SKM-1 (cell line): ENCODE results near the gene TOM1.

Source experiments
- DNase-seq: peaks from one replicate; lab custom pipeline; 2025; ENCODE audit not compliant: unreplicated experiment; lab: John Stamatoyannopoulos, UW

Gene TOM1

DNA sequence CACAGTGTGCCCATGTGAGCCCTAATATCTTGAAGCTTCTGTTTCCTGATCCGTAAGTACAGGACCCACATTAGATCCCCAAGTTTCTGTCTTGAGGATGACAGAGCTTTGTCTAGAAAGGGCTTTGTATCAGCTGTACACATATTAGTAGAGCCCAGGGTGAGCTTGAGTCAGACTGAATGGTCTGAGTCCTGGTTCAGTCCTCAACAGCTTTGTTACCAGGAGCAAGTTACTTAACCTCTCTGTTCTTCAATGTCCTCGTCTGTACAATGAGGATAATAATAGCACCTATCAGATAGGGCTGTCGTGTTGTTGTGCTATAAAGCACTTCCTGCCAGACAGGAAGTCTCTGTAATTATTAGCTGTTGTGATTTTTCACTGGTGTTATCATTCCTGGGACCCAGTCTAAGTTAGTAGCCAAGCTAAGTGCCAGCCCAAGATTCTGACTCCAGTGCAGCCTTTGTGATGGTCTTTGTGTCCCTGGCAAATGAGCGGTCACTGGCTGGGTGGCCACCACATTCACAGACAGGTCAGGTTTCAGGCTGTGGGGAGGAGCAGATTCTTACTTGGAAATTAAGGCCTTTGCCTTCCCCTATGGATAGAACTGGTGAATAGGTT, 6.8 kb downstream of the TOM1 start:
- DNase-seq: no peak

DNA sequence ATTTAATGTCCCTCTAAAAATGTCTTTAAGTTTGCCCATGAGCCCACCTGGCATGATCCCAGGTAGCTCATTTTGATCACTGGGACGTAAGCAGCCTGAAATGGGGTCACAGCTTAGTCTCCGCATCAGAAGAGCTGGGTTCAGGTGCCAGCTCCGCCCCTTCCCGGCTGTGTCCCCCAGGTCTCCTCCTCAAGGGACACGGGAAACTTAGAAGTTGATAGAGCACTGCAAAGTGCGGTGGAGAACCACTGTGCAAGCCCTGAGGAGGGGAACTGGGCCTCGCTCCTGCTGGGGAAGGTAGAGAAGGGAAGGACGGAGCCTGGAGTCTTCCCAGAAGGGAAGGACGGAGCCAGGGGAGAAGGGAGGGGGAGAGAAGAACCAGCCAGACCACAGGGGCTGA, 7.7 kb downstream of the TOM1 start:
- no peak for DNase-seq

DNA sequence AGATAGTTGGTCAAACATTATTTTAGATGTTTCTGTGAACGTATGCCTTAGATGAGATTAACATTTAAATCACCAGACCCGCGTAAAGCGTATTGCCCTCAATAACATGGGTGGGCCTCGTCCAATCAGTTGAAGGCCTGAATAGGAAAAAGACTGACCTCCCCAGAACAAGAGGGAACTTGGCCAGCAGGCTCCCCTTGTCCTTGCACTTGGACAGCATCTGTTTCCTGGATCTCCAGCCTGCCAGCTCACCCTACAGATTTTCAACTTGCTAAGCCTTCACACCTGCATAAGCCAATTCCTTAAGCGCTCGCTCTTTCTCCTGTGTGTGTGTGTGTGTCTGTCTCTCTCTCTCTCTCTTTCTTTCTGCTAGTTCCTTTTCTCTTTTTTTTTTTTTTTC, 8.2 kb downstream of the TOM1 start:
- DNase-seq: no peak

DNA sequence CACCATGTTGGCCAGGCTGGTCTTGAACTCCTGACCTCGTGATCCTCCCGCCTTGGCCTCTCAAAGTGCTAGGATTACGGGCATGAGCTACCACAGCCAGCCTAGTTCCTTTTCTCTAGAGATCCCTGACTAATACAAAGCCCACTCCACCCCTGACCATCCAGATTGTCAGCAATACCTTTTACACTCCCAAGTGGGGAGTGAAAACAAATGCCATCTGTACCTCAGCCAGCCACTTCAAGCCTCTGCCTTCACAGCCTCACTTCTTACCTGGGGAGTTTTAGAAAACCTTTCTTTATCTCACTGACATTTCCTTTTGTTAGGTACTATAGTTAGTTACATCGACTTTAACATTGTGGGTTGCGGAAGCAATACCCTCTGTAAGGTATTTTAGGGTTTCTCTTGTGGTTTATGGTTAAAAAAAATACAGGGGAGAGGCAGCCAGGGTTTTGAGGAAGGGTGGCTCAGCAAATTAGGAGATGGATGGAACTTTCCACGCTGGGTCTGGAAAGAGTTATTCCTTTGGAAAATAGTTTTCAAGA, 8.9 kb downstream of the TOM1 start:
- peak; percentile 37 for DNase-seq

DNA sequence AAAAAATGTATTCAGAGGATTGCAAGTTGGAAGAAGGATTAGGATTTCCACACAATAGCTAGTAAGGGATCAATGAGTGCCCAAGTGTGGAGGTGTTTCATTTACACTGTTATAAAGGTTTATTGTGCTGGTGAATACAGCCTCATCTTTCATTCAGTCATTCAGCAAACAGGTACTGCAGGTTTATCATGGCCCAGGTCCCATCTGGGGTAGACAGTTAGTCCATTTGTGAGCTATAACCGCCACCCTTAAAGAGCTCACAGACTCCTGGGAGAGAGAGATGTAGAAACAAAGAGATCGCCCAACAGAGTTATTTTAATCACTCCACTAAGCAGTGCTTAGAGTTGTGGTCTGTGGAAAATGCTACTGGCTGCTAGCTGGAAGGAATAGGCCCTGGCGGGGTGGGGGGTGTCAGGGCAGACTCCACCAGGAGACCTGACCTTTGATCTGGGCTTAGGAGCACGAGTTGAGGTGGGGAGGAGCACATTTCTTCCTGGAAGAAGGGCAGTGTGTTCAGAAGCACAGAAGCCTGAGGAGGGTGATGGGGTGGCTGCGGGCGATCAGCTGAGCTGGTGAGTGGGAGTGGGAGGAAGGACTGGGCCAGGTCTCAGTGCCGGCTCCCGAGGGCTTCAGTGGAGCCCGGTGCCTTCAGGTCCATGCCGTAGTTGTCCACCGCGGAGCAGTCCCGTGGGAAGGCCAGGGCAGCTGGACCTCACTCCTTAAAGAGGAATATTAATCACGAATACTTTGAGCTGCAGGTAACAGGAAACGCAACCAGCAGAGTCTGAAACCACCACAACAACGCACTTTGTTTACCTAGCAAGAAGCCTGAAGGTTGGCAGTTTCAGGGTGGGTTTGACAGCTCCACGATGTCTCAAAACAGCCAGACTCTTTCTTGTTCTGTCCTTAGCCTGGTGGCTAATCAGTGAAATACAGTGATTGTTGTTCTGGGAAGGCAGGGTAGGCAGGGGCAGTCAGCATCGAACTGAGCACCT, 11.2 kb downstream of the TOM1 start:
- no peak for DNase-seq

DNA sequence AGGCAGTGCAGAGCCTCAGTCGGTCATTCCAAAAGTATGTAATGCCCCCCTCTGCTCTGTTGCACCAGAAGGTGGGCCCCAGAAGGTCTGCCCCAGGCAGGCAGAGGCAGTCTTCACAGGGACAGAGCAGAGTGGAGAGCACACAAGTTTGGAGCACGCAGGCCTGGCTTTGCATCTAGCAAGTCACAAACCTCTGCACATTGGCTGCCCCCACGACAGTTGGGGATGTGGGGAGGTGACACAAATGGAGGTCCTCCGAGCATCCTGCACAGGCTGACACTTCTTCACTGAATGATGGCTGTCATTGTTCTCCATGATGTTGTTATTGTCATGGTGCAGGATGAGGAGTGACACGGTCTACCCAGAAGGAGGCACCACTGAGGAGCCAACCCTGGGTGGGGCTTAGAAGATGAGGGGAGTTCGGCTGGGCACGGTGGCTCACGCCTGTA, 11.9 kb downstream of the TOM1 start:
- DNase-seq: no peak

DNA sequence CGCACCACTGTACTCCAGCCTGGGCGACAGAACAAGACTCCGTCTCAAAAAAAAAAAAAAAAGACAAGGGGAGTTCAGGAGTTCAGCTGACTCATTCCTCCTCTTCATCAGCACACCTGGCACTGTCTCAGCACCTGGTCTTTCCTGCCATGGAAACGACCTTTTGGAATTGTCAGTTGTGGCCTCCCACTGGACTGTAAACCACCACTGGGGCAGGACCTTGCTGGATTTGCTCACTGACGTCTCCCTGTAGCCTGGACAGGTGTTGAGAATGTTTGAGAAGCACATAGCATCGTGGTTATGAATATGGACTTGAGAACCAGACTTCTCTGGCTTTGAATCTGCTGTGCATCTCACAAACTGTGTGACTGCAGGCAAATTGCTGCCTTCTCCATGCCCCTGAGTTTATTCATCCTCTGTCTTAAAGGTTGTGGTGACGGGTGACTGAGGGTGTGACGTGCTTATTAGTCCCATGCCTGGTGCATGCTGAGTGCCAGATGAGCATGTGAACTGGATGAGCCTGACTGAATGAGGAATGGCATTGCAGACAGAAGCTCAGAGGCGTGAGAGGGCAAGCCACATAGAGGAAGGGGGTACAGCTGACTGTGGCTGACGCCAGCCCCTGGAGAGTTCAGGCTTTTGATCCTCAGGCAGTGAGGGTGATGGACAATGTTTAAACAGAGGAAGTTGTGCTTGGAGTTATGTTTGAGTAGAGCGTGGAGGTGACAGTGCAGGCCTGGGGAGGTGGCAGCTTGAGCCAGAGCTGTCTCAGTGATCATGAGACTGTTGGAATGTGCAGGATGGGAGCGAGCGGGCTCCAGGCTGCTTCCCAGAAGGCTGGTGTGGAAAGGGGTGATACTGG, 12.7 kb downstream of the TOM1 start:
- no peak for DNase-seq

DNA sequence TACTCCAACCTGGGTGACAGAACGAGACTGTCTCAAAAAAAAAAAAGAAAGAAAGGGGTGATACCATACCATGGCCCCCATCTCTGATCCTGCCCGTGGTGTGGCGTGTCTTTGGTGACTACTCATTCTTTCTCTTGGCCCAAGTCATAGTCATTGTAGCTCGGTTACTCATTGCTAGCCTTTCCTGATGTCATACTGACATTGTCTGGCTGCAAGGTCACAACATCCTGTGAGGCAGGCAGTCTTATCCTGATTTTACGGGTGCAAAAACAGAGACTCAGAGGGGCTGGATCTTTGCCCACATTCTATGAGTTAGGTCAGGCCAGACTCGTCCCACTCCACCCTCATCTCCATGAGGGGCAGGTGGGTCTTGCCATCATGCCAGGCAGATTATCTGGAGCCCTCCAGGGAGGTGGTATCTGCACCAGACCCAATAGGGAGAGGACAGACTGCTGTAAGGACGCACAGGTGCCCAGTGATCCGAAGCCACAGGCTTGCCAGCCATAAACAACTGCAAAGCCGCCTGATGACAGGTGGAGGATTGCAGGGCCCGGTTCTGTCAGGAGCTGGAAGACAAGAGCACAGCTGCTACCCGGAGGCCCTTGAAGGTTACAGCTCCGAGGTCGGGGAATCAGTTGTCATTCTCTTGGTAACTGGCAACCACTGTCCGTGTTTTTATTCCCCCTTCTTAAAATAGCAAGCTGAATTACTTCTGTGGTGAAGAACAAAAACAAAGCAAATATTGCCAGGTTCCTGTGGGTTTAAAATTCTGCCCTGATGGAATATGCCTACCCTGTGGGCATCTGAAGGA, 13.8 kb downstream of the TOM1 start:
- no peak for DNase-seq

DNA sequence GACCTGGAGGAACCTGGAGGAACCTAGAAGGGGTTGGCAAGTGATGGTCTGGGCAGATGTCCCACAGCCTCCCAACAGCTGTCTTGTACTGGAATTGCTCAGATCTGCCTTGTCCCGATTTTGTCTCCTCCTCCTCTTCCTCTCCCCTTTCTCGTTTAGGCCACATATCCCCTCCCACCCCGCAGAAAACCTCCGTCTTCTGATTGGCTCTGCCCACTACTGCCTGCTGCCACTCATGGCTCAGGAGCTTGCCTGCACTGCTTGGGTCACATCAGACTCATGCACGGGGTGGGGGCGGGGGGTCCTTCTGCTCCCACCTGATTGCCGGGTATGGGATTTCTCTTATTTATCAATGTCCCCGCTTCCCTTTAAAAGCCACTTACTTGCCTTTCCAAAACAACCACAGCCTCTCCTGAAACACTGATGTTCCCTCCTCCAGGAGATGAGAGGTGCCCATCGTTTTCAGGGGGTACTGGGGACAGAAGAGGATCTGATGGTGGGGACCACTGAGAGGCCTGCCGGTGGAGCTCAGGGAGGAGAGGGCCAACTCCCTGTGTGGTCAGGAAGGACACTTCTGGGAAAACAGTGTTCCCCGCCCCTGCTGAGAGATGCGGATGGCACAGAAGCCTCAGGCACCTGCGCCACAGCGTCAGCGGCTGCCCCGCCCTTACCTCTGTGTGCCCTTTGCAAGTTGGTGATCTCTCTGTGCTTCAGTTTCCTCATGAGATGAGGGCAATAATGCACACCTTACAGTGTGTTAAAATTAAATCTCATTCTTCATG, 14.7 kb downstream of the TOM1 start:
- no peak for DNase-seq

DNA sequence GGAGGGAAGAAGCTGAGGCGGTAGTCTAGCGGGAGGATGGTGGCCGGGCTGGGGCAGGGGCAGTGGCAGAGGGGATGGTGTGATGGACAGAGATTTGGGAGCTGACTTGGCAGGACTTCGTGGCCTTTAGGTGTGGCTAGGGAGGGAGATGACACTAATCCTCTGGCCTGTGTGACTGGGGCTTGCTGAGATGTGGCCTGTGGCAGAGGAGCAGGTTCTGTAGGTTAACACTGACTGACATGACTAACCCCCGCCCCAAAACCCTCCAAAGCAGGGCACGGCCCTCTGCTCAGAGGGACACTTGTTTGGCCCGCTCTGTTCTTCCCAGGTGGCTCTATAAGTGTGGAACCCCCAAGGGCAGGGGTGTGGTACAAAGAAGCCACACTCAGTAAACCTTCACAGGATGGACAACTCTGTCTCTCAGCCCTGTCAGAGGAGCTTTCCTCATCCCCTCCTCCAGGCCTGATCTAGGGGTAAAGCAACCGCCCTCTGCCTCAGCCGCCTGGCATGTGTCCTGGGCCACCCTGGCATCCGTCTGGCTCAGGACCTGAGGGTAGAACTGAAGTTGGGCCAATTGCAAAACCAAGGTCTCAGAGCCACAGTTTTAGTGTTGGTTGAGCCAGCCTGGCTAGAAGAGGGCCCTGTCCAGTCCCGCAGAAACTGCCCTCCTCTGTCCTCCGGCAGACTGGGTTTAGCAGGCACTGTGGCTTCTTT, 15.6 kb downstream of the TOM1 start:
- DNase-seq: no peak

DNA sequence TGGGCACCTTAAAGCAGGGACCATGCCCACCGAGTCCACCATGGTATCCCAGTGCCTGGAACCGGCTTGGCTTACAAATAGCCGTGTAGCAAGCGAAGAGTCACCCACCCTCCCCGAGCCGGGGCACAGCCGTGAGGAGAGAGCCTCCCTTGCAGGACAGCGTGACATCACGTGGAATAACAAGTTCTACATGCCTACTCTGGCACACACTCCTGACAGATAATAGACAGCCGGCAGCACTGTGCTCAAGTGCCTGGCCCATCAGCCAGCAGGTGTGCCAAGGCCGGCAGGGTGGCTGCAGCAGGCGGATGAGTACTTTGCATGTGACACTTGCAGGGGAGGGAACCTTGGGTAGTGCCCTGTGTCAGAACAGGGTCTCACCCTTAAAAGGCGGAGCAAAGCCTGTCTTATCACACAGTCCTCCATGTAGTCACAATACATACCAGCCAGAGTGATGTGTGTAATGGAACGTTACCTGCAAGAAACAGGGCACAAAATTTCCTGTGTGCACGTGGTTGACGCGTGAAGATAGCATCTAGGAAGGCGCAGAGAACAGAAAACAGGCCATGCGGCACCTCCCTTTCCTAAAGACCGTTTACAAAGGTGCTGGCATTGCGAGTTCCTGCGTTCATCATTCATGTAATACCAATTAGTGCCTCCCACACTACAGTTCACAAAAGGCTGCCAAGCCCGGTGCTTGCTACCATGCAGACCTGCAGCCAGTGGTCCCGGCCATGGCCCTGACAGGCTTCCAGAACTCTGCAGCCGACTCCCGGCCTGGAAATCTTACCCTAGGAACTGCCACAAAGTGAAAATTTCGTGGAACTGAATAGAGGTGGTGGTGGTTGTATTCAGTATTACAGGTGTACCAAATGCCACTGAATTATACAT, 16.4 kb downstream of the TOM1 start:
- DNase-seq: no peak

DNA sequence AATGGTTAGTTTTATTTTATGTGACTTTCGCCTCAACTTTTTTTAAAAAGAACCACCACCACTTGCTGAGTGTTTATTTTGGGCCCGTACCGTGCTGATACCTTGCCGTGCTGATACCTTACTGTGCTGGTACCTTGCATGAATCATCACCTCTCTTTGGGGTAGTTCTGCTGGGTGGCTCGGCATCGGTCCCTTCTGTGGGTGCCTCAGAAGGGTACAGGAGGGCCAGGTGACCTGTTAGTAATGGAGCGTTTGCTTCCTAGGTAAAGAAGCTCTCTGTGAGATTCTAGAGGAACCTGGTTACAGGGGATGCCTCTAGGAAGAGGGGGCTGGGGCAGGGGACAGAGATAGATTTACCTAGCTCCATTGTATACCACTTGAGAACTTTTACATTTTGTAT, 17.1 kb downstream of the TOM1 start:
- no peak for DNase-seq

DNA sequence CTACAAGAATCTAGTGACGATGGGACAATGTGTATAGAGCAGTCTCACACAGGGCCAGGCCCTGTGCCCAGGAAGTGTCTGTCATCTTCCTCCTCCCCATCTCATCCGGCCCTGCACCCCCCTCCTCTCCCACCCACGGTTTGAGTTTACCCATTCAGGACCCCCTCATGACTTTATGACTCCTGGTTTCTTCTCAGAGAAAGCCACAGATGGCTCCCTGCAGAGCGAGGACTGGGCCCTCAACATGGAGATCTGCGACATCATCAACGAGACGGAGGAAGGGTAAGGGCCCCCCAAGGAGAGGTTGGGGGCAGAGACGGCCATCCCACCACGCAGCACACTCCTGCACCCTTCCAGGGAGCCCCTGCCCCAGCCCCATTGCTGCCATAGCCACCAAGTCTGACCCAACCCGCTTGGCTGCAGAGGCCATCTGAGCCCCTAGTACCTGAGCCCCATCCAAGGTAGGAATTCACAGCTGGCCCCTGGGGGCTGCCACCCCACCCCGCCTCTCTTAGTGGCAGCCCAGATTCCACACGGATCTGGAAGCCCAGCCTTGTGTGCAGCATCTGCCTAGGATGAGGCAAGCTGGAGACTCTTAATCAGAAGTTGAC, 18.1 kb downstream of the TOM1 start:
- DNase-seq: no peak

DNA sequence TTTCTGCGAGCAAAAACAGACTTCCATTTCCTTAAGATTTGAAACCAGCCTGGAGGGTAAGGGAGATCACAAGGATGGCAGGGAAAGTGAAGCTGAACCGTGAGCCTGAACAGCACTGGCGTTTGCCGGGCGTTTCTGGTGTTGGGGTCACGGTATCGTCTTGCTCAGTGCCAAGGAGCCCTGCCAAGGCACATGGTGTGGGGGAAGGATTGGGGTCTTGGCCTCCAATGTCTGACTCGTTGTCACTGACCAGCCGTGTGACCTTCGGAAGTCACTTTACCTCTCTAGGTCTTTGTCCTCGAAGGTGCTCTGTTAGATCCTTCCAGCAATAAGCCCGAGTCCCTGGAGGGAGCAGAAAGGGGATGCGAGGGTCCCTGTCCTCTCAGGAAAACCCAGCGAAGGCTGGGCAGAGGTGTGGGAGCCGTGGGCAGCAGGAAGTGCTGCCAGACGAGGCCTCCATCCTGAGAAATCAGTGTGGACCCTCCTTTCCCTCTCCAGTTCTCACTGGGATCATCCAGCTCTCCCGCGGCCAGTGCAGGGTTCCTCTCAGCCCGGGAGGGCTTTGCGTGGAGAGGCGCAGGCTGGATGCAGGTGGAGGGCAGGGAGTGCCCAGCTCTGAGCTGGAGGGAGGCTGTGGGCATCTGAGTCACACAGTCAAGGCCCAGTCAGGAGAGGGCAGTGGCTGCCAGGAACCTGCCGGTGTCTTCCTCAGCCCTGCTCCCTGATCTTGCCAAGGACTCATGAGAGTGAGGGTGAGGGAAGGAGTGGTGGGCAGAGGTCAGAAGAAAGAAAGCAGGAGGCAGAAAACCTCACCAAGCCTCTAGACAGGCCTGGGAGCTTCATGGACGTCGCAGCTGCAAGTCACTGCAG, 18.9 kb downstream of the TOM1 start:
- no peak for DNase-seq

DNA sequence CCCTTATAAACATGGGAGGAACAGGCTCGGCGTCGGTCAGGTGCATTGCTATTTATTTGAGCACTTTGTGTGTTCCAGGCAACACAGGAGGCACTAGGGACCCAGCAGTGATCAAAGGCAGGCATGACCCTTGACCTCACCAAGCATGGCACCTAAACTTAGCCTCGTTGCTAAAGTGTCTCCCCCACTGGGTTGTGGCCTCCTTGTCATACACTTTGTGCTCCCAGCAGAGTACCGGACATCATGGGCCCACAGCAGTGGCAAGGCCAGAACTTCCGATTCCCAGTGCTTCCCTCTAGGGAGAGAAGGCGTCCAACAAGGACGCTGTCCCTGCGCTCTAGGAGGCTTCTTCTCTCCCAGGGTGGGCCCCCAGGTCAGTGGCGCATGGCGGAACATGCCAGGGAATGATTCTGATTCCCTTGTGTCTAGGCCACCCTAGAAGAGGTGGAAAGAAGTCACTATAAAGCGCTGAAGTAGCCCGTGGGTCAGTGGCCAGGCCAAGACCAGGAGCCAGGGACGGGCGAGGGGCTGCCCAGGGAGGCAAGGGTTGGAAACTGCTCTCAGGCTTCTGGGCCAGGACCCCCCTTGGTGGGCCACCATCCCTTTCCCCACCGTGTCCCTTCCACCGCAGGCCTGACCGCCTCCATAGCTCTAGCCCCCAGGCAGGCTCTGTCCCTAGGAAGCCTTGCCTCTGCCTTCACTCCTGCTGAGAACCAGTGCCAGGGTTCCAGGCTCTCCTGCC, 19.7 kb downstream of the TOM1 start:
- no peak for DNase-seq

DNA sequence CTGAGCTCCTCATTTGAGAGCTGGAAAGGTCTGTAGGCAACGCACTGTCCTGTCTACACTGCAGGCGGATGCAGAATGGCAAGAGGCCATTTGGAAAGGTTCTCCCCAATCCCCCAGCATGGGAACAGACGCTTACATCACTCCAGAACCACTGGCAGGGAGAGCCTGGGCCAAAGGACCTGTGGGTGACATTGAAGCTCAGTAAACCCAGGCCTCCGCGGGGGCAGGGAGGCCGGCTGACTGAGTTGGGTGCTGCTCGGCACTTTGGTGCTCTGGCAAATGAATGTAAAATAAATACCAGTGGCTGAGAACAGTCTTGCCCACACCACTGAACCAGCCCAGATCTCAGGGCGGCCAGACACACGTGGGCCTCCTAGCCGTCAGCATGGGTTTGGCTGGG, 22.4 kb downstream of the TOM1 start:
- no peak for DNase-seq
